Measurements from ENCODE around the gene ACSF2.
"Not testable (repeated sequence)": the region's sequence is repeated elsewhere in the genome, so short reads cannot be mapped to it uniquely, and the experiment has no call there.

ACSF2 gene

GRCh38 chr17:50425682-50426471 is at the start of gene ACSF2:
Gene ACSF2, plus strand, starts transcription at chr17:50426218. Its CDS starts 44 bp downstream, at chr17:50426262.
- DNase-seq (ENCODE audit: low read depth in 1 of 2, low spot score in 1 of 2): peak; percentile 45 to 55

- no peak for DNase-seq (ENCODE audit: low read depth in 1 of 2, low spot score in 1 of 2)
Observed at GRCh38 chr17:50379351-50380132, 46.5 kb upstream of the ACSF2 start.

- DNase-seq (ENCODE audit: low read depth in 1 of 2, low spot score in 1 of 2): no peak
Observed at GRCh38 chr17:50380369-50381259, 45.4 kb upstream of the ACSF2 start.

GRCh38 chr17:50381260-50381815 is 44.7 kb upstream of the ACSF2 start:
- DNase-seq (ENCODE audit: low read depth in 1 of 2, low spot score in 1 of 2): no peak

- DNase-seq (ENCODE audit: low read depth in 1 of 2, low spot score in 1 of 2): no peak
Observed at GRCh38 chr17:50381920-50382319, 44.1 kb upstream of the ACSF2 start.

GRCh38 chr17:50382931-50383330 is 43.1 kb upstream of the ACSF2 start:
- no peak for DNase-seq (ENCODE audit: low read depth in 1 of 2, low spot score in 1 of 2)

GRCh38 chr17:50386510-50386909 is 39.5 kb upstream of the ACSF2 start:
- no peak for DNase-seq (ENCODE audit: low read depth in 1 of 2, low spot score in 1 of 2)

- no peak for DNase-seq (ENCODE audit: low read depth in 1 of 2, low spot score in 1 of 2)
Observed at GRCh38 chr17:50388728-50389127, 37.3 kb upstream of the ACSF2 start.

- DNase-seq (ENCODE audit: low read depth in 1 of 2, low spot score in 1 of 2): no peak
Observed at GRCh38 chr17:50389534-50389933, 36.5 kb upstream of the ACSF2 start.

GRCh38 chr17:50392621-50393020 is 33.4 kb upstream of the ACSF2 start:
- DNase-seq (ENCODE audit: low read depth in 1 of 2, low spot score in 1 of 2): no peak

- DNase-seq (ENCODE audit: low read depth in 1 of 2, low spot score in 1 of 2): no peak
Observed at GRCh38 chr17:50393700-50394099, 32.3 kb upstream of the ACSF2 start.

- DNase-seq (ENCODE audit: low read depth in 1 of 2, low spot score in 1 of 2): no peak
Observed at GRCh38 chr17:50394711-50395110, 31.3 kb upstream of the ACSF2 start.

GRCh38 chr17:50396261-50397110 is 29.5 kb upstream of the ACSF2 start:
- no peak for DNase-seq (ENCODE audit: low read depth in 1 of 2, low spot score in 1 of 2)

GRCh38 chr17:50397111-50397918 is 28.7 kb upstream of the ACSF2 start, which contains the start of gene LRRC59:
Gene LRRC59, minus strand, starts transcription at chr17:50397523. Its CDS starts 206 bp downstream, at chr17:50397317.
- DNase-seq (ENCODE audit: low read depth in 1 of 2, low spot score in 1 of 2): peak; percentile 90 to 91

GRCh38 chr17:50397919-50398285 is 28.1 kb upstream of the ACSF2 start:
- no peak for DNase-seq (ENCODE audit: low read depth in 1 of 2, low spot score in 1 of 2)

- not testable (repeated sequence) for DNase-seq (ENCODE audit: low read depth in 1 of 2, low spot score in 1 of 2)
Observed at GRCh38 chr17:50398672-50399071, 27.3 kb upstream of the ACSF2 start.

GRCh38 chr17:50399591-50399990 is 26.4 kb upstream of the ACSF2 start:
- DNase-seq (ENCODE audit: low read depth in 1 of 2, low spot score in 1 of 2): not testable (repeated sequence)

- not testable (repeated sequence) for DNase-seq (ENCODE audit: low read depth in 1 of 2, low spot score in 1 of 2)
Observed at GRCh38 chr17:50405351-50405750, 20.7 kb upstream of the ACSF2 start.

- DNase-seq (ENCODE audit: low read depth in 1 of 2, low spot score in 1 of 2): no peak
Observed at GRCh38 chr17:50406578-50406977, 19.4 kb upstream of the ACSF2 start.
